GM21526 (cell line): Measurements from ENCODE around the gene SOCS4.
"Not testable (repeated sequence)": the region's sequence is repeated elsewhere in the genome, so short reads cannot be mapped to it uniquely, and the experiment has no call there.

Source experiments
- ATAC-seq: cut with Tn5 transposase; IDR thresholded peaks from one replicate; pipeline ENCODE4 v1.9.1; 2021; ENCODE audit warnings: moderate library complexity; ENCODE audit not compliant: unreplicated experiment, low FRiP score

SOCS4 gene

DNA sequence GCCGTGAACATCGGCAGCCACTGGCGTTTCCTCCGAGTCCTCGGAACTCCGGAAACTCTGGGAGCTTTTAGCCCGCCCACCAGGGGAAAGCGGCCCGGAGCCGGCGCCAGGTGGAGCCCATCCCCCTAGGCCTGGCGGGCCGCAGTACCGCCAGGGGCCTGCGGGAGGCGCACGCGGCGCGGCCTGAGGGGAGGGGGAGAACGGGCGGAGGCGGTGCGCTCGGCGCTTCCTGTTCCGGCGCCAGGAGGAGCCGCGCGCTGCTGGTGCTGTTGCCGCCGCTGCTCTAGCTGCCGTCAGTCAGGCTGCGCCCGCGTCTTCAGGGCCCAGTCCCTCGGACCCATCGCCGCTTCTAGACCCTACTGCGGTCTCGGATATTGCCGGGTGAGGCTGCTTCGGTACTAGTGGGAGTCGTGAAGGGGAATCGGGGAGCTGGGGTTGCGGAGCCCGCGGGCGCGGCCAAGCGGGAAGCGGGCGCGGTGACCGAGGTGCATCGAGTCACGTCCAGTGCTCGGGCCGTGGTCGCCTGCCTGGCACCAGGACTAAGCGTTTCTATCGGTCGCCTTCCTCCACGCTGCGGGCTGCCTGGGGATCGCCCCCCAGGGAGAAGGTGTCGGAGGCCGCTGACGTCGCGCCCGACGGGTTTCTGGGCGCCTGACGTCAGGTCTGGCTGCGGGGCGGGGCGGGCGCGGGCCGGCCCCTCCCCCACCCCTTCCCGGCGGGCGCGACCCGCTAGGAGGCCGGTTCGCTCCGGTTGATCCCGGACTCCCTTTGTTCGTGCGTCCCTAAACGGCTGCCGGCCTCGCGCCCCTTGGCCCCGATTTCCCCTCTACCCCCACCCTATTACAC lies 24.6 kb downstream of the SOCS4 start, which contains the start of gene MAPK1IP1L:
TSS of gene MAPK1IP1L (plus strand) at position 225 of the 846 bp plus-strand sequence. CDS start 10,037 bp downstream, outside the sequence.
- ATAC-seq: peak; percentile 82

DNA sequence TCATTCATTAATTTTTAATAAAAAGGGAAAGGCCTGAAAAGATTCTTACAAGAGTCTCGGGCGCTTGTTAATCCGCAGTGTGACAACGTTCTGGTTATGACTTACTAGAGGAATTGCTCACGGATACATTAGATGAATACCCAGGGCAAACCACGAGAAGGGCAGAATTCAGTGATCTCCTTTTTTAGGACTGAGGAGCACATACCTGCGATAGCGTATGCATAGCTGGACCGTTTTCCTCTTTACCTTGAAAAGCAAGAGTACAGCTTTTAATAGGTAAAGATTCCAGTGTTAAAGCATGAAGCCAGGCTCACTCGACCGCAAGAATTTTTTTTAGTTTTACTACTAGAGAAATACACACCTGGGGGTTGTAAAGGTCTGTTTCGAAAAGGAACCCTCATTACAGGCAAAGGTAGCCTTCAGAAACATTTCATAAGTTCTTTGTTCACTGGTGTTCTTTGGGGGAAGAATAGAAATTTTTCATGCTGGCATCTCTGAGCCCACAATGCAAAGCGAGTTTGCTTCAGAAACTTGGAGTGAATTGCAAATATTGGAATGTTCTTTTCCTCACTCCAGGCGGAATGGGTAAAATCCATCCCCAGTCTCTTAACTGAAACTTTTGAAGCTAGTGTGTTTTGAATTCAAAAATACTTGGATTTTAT lies 25.4 kb downstream of the SOCS4 start:
- peak; percentile 4 for ATAC-seq

DNA sequence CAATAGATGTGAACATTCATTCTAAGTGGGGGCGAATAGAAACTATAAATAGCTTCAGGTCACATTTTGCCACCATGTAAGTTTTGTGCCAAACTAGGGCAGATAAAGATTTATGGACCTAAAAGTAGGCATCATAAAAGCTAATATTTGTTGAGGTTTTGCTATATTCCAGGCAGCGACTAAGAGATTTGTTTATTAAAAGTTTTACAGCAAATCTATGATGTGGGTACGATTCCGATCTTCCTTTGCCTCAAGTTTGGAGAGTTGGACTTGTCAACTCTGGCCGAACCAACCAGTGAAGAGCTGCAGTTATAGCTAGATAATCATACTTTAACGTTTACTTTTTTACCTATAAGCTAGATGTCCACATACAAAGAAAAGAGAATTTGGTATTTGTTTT lies 26.0 kb downstream of the SOCS4 start:
- no peak for ATAC-seq

DNA sequence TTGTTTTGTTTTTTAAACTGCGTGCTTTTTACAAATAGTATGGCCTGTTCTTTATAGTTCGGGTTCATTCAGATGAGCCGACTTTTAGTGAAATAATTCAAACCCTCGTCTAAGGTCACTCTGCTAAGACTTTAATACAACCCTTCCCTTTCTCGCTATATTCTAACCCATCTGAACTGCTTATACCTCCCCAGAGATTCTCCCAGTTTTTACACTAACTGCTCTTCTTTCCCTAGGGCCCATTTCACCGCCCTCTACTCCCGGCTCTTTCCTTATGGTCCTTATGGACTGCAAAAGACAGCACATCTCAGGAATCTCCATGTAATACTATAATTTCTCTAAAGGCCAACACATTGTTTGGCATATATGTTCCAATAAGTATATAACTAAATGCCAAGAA lies 26.5 kb downstream of the SOCS4 start:
- ATAC-seq: no peak

DNA sequence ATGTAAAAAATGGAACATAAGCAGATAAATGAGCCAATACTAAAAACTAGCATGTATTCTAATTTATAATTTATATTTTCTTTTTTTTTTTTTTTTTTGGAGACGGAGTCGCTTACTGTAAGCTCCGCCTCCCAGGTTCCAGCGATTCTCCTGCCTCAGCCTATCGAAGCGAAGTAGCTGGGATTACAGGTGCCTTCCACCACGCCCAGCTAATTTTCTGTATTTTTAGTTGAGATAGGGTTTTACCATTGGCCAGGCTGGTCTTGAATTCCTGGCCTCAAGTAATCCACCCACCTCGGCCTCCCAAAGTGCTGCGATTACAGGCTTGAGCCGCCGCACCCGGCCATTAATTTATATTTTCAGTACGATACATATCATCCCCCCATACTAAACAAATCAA lies 27.1 kb downstream of the SOCS4 start:
- ATAC-seq: no peak

DNA sequence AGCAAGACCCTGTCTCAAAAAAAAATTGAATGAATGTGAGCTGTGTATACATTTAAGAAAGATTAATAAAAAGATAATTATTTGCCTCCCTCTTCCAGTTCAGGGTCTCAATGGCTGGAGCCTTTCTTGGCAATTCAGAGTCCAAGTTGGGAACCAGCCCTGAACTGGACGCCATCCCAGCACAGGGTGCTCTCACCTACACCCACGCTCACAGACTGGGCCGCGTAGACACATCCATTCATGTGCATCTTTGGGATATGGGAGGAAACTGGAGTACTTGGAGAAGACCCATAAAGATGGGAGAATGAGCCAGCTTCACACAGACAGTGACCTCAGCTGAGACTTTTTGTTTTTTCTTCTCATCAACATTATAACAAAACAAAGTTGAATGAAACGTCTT lies 30.9 kb downstream of the SOCS4 start:
- no peak for ATAC-seq

DNA sequence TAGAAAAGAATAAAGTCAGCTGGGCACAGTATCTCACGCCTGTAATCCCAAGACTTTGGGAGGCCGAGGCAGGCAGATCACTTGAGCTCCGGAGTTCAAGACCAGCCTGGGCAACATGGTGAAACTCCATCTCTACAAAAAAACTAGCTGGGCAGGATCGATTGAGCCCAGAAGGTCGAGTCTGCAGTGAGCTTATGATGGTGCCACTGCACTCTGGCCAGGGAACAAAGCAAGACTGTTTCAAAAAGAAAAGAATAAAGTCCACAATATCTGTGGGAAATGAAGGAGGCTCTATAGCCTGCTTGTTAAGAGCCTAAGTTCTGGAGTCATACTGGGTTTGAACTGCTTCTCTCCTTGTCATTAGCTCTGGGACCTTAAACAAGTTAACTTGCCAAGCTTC lies 32.3 kb downstream of the SOCS4 start:
- no peak for ATAC-seq

DNA sequence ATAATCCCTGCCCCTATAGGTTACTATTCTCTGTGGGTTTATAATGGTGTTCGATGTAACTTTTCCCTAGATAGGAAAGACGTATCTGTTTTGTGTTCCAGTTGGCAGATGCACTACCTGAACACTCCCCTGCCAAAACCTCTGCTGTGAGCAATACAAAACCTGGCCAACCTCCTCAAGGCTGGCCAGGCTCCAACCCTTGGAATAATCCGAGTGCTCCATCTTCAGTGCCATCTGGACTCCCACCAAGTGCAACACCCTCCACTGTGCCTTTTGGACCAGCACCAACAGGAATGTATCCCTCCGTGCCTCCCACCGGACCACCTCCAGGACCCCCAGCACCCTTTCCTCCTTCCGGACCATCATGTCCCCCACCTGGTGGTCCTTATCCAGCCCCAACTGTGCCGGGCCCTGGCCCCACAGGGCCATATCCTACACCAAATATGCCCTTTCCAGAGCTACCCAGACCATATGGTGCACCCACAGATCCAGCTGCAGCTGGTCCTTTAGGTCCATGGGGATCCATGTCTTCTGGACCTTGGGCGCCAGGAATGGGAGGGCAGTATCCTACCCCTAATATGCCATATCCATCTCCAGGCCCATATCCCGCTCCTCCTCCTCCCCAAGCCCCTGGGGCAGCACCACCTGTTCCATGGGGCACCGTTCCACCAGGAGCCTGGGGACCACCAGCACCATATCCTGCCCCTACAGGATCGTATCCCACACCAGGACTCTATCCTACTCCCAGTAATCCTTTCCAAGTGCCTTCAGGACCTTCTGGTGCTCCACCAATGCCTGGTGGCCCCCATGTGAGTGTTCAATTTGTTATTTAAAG lies 35.7 kb downstream of the SOCS4 start:
- no peak for ATAC-seq

DNA sequence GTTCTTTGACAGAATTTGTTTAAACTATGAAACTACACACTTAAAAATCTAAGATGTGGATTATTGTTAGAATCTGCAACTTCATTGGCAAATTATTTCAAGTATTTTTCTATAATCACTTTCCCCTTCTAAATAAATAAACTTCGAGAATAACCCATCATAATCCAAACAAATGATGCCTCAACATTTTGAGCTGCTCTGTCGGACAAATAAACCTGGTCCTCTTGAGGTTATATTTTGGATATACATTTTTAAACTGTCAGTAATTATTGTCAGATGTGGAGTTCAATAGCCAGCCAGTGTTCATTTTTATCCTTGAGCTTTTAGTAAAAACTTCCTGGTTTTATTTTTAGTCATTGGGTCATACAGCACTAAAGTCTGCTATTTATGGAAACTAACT lies 37.9 kb downstream of the SOCS4 start:
- not testable (repeated sequence) for ATAC-seq

DNA sequence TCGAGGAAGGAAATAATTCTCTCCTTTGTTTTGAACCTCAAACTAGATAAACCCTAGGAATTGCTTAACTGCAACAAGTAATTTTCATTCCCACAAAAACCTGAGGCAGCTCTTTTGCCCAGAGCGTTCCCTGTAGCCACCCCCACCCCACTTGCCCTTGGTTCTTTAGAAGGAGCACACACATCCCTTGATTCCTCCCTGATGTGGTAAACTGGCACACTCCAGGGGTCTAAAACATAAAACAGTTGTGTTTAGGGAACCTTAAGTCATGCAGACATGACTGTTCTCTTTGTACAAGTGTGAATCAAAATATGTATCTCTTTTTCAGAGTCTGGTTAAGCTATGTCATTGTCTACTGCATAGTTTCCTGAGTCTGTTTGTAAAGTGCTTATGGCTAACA lies 38.4 kb downstream of the SOCS4 start:
- no peak for ATAC-seq

DNA sequence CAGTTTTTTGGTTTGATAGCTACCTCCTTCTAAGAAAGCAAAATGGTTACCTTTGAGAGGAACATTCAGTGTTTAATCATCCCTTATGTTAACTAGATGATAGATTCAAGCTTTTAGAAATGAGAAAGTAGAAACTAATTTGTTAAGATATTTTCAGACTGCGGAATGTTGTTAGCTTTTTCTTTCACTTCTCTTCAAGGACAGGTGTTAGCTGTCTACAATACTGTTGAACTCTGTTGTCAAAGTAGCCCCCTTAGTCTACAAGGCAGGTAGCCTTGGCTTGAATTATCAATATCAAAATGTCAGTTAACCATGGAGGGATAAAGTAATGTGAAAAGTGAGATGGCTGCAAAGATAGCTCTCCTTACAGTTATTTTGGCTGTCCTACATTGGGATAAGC lies 39.2 kb downstream of the SOCS4 start:
- no peak for ATAC-seq

DNA sequence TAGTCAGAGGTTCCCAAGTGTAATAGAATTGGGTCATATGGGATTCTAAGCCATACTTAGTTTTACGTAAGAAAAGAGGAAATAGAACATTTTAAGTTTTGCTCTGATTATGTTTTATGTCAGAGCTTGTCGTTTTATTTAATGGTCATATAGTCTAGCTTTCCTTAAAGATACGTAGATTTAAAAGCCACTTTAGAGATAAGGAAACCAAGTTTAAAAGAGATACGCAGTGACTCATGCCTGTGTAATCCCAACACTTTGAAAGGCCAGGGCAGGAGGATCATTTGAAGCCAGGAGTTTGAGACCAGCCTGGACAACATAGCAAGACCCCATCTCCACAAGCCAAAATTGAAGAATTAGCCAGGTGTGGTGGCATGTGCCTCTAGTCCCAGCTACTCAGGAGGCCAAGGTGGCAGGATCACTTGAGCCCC lies 44.0 kb downstream of the SOCS4 start:
- ATAC-seq: no peak

DNA sequence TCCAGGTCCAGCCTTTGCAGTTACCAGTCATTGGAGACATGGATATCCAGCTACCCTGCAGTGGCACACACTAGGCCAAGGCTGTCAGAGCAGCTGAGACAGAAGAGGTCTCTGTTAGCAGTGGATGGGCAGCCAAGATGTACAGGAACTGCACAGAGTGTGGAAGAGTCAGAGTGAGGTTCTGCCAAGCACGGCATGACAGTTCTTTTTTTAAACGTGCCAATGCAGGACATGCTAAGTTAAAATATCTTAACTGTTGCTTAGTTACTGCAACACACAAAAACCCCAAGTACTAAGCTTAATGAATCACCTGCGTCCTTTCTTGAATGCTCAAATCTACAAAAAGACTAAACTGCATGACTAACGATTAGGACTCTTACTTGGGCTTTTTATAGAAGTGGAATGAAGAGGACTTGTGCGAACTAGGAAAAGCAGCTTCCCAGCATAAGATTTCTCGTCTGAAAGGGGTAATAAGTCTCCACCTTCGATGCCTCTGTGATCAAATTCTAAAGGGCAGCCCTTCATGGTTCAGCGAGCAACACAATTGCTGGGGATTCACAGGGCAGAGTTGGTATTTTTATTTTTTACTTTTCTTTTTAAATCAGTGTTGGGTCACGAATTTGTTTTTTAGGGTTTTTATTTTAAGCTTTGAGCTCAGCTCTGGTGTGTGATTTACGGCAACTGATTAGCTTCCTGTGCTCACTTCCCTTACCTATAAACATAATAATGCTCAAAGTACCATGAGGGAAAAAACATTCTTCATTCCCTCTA lies 45.0 kb downstream of the SOCS4 start:
- peak; percentile 45 for ATAC-seq

DNA sequence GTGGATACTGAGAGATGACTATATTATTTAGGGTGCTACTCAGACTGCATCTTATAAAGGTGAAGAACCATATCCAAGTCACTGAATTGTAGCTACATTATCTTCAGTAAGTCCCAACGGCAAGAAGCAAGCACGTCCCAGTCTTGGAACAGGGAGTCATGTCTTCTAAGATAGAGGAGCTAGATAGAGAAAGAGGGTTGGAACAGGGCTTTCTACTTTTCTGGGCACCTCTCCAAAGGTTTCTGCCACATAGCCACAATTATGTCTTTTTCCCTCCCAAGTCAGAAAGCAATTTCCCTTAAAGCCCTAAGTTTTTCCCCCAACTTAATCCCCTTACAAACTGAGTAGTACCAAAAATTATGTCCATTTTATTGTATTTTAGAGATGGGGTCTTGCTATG lies 46.8 kb downstream of the SOCS4 start:
- ATAC-seq: no peak

DNA sequence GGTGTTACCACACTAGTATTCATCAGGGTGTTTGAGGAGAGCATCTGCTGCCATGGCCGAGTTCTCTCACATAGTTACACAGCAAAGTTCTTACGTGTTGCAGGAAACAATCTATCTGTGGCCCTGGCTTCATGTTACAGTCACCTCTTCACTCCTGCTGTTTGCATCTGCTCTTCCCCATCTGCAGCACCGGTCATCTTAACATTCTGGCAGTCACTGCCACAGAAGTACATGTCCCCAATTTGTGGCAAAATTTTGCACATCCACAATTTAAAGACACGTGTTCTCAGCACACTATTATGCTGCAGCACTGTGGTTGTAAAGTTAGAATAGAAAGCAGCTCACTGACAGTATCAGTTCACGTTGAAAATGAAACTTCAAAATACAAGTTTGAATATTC lies 47.6 kb downstream of the SOCS4 start:
- no peak for ATAC-seq

DNA sequence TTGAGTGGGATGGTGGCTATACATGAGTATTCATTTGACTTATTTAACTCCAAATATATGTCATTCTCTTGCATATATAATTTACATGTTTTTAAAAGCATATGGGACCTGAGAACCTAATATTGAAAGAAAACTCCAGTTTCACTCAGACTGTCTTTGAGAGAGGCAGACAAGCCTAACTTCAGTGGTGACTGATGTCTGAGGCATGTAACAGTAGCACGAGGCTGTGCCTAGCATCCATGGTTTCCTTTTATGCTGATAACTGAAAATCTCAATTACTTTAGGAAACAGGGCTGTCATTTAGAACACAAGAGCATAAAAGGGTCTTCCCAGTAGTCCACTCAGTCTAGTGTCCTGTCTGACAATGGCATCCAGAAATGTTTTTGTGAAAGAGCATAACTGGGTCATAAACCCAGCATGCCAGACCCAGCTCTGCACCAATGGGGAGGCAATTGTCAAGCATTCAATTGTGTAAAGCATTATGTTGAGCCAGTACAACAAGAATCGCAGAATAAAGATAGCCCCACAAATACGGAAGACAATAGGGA lies 48.7 kb downstream of the SOCS4 start:
- ATAC-seq: no peak

DNA sequence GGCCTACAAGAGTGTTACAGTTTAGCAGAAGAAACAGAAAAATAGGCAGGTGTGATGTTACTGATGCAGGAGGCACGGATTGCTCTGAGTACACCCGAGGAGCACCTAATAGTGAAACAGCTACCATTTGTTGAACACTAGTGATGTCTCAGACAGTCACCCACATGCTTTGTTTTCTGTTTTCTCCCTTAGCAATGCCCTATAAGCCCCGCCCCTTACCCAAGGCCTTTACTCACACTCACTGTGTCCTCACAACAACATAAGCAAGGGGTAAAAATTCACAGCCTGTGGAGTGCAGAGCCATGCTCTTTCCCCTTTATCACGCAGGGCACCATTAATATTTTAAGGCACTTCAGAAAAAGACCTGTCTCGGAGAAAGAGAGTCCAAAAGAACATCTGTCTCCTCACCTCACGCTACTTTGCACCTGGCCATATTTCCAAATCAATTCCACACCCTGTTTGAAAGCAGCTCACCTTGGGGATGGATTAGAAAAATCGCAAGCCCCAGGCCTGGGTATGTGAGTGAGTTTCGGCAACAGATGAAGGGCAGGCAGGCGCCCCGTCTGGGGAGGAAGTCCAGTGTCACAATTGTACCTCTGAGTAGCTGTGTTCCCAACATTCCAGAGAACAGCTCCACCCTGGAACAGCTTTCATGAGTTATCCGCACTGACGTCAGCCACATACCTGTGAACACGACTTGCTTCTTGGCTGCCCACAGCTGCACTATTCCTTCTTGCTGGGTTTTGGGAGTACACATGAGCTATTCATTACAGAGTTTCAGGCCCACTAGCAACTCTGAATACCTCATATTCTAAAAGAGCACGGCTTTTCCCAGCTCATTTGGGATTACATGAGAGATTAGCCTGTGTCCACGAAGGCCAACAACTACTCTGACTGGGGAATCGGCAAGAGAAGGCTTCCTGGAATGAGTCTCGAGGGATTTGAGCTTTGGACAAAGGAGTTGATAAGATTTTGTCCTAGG lies 50.4 kb downstream of the SOCS4 start:
- ATAC-seq: peak; percentile 40

DNA sequence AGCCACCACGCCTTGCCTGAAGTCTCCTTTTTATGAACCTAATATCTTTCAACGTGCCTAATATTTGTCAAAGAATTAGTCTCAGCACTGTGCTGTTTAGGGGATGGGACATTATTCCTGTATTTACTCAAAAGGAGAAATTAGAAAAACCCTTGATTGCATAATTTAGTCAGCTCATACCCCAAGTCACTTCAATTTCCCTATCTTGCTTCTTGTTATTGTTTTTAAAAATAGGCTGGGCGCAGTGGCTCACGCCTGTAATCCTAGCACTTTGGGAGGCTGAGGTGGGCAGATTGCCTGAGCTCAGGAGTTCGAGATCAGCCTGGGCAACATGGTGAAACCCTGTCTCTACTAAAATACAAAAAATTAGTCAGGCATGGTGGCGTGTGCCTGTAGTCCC lies 52.9 kb downstream of the SOCS4 start:
- ATAC-seq: not testable (repeated sequence)
